Immature natural killer cell (primary cell): ENCODE data around the gene DPYSL4. TPM values are rescaled to one million over a fixed set of nuclear protein-coding genes. Genes with fewer than 3 reads are reported as not detected.

Experiments used
- DNase-seq, 3 donors: peaks; one replicate each; pipeline ENCODE4 v3.0.0; 2022; ENCODE audit warnings: mixed read lengths in 1 of 3
- H3K27ac Mint-ChIP-seq, 6 donors: one replicate each; pipeline ENCODE4 v1.8.0; 2020; ENCODE audit warnings: mixed read lengths in 6 of 6, mild to moderate bottlenecking in 5 of 6, inconsistent platforms in 4 of 6, moderate library complexity in 3 of 6
- H3K27me3 Mint-ChIP-seq, 3 donors: one replicate each; pipeline ENCODE4 v1.8.0; 2020 to 2021; ENCODE audit warnings: low read depth in 3 of 3, mild to moderate bottlenecking in 3 of 3, mixed read lengths in 3 of 3, moderate library complexity in 3 of 3, inconsistent platforms in 1 of 3
- H3K36me3 Mint-ChIP-seq, 3 donors: one replicate each; pipeline ENCODE4 v1.8.0; 2020; ENCODE audit warnings: mixed read lengths in 3 of 3, inconsistent platforms in 2 of 3, mild to moderate bottlenecking in 2 of 3
- H3K4me1 Mint-ChIP-seq, 2 donors: one replicate each; pipeline ENCODE4 v1.8.0; 2020; ENCODE audit warnings: inconsistent platforms in 2 of 2, mild to moderate bottlenecking in 2 of 2, mixed read lengths in 2 of 2, moderate library complexity in 1 of 2
- H3K4me3 Mint-ChIP-seq, 5 donors: one replicate each; pipeline ENCODE4 v1.8.0; 2020; ENCODE audit warnings: mild to moderate bottlenecking in 5 of 5, mixed read lengths in 5 of 5, inconsistent platforms in 3 of 5, moderate library complexity in 3 of 5
- H3K9me3 Mint-ChIP-seq, 6 donors: one replicate each; pipeline ENCODE4 v1.8.0; 2020; ENCODE audit warnings: mild to moderate bottlenecking in 6 of 6, mixed read lengths in 6 of 6, inconsistent platforms in 4 of 6, moderate library complexity in 3 of 6
- polyA plus RNA-seq, 3 donors: library from polyadenylated mRNA; unstranded; fragments of 300-500 nt; fragmentation: Illumina TruSeq; gene quantifications; one replicate each; pipeline ENCODE4 v1.2.3, GENCODE V29; 2021

The DPYSL4 gene
- polyA plus RNA-seq, 3 donors from 2014 or later: not detected

DNA sequence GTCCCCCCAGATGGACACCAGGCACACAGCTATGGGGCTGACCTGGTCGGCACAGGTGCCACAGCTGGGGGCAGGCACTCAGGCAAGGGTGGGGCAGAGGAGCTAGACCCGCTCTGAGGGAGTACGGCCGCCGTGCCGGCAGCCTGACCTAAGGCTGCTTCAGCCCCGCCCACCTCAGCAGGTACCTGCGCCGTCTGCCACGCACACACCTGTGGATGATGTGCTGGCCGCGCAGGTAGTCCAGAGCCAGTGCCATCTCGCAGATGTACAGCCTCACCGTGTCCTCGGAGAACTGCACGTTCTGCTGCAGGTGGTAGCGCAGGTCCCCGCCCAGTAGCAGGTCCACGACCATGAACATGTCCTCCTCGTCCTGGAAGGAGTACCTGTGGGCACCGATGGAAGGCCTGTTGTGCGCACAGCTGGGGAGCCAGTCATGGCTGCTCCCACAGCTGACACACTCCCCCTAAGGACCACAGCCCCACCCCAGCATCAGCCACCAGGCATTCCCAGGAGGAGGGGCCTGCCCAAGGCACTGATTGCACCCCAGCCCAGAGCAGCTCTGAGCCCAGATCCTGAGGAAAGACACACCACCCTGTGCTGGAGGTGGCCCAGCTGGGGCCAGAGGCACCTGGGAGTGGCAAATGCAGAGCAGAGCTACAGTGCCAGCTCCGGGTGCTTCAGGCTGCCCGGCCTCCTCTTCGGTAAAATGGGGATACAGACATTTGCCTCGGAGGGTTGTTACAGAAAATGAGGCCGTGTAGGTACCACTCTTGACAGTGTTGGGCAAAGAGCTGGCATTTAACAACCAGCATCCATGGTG lies 40.0 kb downstream of the DPYSL4 start:
- H3K9me3 Mint-ChIP-seq: no peaks in the 10 kb centered on the region
- H3K4me3 Mint-ChIP-seq: no peak overlapping the region
- DNase-seq: no peak
- H3K36me3 Mint-ChIP-seq: peaks cover 0 to 5% (median 0%) of the 10 kb centered on the region in 3 donors
- peak overlapping the region; percentile 15 to 88 (median 54) for H3K27ac Mint-ChIP-seq
- peaks cover 0 to 10% (median 3%) of the 10 kb centered on the region in 3 donors for H3K27me3 Mint-ChIP-seq
- H3K4me1 Mint-ChIP-seq: peaks cover 26 to 33% of the 10 kb centered on the region in 2 donors

DNA sequence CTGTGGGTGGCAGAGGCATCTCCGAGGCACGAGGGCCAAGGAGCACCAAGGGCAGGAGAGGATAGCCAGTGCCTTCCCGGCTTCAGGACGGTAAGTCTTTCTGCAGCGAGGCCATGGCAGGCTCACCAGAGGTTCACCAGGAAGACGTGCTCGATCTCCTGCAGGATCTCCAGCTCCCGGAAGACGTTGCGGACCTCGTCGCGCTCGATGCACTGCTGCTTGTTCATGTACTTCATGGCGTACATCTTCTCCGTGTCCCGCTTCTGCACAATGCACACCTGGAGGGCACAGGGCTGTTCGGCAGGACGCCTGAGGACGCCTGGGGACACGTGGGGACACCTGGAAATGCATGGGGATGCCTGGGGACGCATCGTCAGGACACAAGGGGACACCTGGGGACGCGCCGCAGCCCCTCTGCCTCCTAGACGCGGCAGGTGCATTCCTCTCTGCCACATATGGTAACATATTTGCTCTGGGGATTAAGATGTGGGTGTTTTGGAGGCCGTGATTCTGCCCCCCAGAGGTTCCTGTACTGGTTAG lies 41.2 kb downstream of the DPYSL4 start:
- DNase-seq: no peak
- H3K27me3 Mint-ChIP-seq: peaks cover 0 to 10% (median 3%) of the 10 kb centered on the region in 3 donors
- H3K4me1 Mint-ChIP-seq: peaks cover 33 to 44% of the 10 kb centered on the region in 2 donors
- H3K4me3 Mint-ChIP-seq: no peak overlapping the region
- H3K9me3 Mint-ChIP-seq: no peaks in the 10 kb centered on the region
- peaks cover 0 to 5% (median 0%) of the 10 kb centered on the region in 3 donors for H3K36me3 Mint-ChIP-seq
- H3K27ac Mint-ChIP-seq: peak overlapping the region in 4 of 6 donors; percentile 35 to 88 (median 68)

DNA sequence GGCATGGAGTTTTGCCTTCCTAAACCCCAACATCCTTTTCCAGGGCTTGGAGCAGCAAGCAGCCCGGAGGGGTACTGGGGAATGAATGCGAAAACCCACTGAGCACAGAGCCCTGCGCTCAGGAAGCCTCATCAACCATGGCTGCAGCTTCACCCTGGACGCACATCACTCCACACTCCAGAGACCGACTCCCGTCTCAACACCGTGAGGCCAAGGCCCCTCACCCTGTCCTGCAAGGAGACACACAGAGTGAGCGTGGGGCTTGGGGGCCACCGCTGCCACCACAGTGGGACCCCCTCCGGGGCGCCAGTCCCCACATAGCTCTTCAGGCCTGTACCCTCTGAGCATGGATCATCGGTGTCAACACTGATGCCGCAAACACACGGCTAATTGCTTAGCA lies 41.9 kb downstream of the DPYSL4 start:
- Mint-ChIP-seq H3K4me3 (peak overlapping the region in 1 of 5 donors; percentile 18), H3K36me3 (peaks cover 0 to 5% (median 0%) of the 10 kb centered on the region in 3 donors), H3K4me1 (peaks cover 33 to 47% of the 10 kb centered on the region in 2 donors), H3K27me3 (peaks cover 0 to 10% (median 3%) of the 10 kb centered on the region in 3 donors), H3K9me3 (no peaks in the 10 kb centered on the region), H3K27ac (peak overlapping the region in 4 of 6 donors; percentile 48 to 77 (median 64))
- DNase-seq: no peak

DNA sequence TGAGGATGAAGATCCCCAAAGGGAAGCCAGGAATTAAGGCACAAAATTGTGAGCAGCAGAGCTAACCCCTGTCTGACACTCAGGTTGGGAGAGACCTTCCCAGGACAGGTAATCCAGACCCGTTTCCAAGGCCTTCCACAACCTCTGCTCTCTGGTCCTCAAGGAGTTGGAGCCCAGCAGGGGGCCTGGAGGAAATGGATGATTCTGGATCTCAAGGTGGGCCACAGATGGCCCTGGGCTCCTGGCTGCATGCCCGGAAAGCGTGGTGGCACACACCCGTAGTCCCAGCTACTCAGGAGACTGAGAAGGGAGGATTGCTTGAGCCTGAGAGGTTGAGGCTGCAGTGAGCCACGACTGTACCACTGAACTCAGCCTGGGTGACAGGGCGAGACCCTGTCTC lies 42.3 kb downstream of the DPYSL4 start:
- H3K36me3 Mint-ChIP-seq: peaks cover 0 to 5% (median 0%) of the 10 kb centered on the region in 3 donors
- H3K9me3 Mint-ChIP-seq: no peaks in the 10 kb centered on the region
- H3K4me3 Mint-ChIP-seq: peak overlapping the region in 4 of 5 donors; percentile 13 to 87 (median 50)
- peaks cover 0 to 10% (median 3%) of the 10 kb centered on the region in 3 donors for H3K27me3 Mint-ChIP-seq
- no peak for DNase-seq
- H3K27ac Mint-ChIP-seq: peak overlapping the region; percentile 3 to 95 (median 74)
- H3K4me1 Mint-ChIP-seq: peaks cover 33 to 47% of the 10 kb centered on the region in 2 donors

DNA sequence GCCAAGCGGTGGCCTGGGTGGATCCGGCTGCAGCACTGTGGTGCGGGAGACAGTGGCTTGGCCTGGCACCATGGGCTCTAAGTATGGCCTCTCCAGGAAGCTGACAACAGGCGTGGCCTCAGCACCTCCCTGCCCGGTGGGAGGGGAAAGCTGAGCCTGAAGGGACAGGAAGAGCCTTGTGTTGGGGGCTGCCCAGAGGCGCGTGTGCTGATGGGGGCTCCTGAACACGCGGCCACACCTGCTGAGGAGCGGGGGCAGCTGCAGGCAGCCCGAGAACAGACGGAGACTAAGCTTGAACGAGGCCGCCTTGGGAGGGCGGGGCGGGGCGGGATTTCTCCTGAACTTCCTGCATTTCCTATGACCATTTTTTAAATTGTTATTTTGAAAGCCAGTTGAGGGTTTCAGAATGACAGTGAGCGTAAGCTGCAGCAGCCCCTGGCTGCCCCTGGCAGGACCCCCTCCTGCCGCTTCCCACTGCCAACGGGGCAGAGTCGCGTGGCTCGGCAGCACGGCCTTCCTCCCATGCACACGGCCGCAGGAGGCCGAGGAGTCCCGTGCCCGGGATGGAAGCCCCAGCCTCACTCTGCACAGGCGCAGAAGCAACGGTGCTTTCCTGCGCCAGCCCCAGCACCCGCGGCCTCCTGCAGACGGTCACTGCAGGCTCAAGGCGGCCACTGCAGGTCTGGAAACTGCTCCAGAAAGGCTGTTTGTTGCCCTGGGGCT lies 43.2 kb downstream of the DPYSL4 start:
- H3K27ac Mint-ChIP-seq: peak overlapping the region; percentile 90 to 95 (median 94)
- peaks cover 33 to 47% of the 10 kb centered on the region in 2 donors for H3K4me1 Mint-ChIP-seq
- H3K36me3 Mint-ChIP-seq: peaks cover 0 to 5% (median 0%) of the 10 kb centered on the region in 3 donors
- no peaks in the 10 kb centered on the region for H3K9me3 Mint-ChIP-seq
- peaks cover 0 to 10% (median 3%) of the 10 kb centered on the region in 3 donors for H3K27me3 Mint-ChIP-seq
- DNase-seq: peak; percentile 39 to 44 (median 42)
- H3K4me3 Mint-ChIP-seq: peak overlapping the region; percentile 87 to 95 (median 92)

DNA sequence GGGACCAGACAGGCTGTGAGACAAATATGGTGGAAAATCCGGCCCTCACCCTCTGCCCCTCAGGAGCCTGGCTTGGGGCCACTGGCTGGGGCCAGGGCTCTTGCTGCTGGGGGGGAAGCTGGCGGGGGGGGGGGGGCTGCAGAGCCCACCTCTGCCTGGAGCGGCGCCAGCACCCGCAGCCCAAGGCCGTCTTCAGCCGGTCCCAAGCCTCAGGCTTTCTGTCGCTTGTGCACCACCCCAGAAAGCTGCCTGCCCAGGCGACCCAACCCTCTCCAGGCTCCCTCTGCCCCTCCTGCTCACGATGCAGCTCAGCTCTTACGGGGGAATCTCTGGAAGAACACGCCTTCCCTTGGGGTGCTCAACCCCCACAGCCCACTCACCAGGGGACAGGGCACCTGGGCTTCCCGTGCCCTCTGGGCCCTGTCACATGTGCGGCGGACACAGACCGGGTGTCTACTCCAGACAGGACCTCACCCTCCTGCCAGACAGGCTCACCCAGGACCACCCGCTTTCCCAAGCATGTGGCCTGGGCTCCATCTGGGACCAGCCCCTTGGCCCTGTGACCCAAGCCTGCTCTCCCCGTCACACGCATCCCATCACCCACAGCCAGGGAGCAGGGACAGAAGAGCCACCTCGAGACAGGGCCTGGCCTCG lies 43.9 kb downstream of the DPYSL4 start:
- no peak for DNase-seq
- peak overlapping the region; percentile 26 to 95 (median 79) for H3K27ac Mint-ChIP-seq
- peaks cover 0 to 10% (median 3%) of the 10 kb centered on the region in 3 donors for H3K27me3 Mint-ChIP-seq
- peaks cover 0 to 5% (median 0%) of the 10 kb centered on the region in 3 donors for H3K36me3 Mint-ChIP-seq
- H3K4me1 Mint-ChIP-seq: peaks cover 33 to 47% of the 10 kb centered on the region in 2 donors
- H3K9me3 Mint-ChIP-seq: no peaks in the 10 kb centered on the region
- peak overlapping the region; percentile 51 to 95 (median 90) for H3K4me3 Mint-ChIP-seq

- Mint-ChIP-seq H3K9me3 (no peaks in the 10 kb centered on the region), H3K4me1 (peaks cover 33 to 47% of the 10 kb centered on the region in 2 donors), H3K27ac (peak overlapping the region in 3 of 6 donors; percentile 8 to 76 (median 55)), H3K4me3 (peak overlapping the region; percentile 5 to 67 (median 51)), H3K36me3 (peaks cover 0 to 5% (median 0%) of the 10 kb centered on the region in 3 donors), H3K27me3 (peaks cover 0 to 10% (median 3%) of the 10 kb centered on the region in 3 donors)
- DNase-seq: no peak
Measured at GRCh38 chr10:132231656-132232022, 44.9 kb downstream of the DPYSL4 start.

DNA sequence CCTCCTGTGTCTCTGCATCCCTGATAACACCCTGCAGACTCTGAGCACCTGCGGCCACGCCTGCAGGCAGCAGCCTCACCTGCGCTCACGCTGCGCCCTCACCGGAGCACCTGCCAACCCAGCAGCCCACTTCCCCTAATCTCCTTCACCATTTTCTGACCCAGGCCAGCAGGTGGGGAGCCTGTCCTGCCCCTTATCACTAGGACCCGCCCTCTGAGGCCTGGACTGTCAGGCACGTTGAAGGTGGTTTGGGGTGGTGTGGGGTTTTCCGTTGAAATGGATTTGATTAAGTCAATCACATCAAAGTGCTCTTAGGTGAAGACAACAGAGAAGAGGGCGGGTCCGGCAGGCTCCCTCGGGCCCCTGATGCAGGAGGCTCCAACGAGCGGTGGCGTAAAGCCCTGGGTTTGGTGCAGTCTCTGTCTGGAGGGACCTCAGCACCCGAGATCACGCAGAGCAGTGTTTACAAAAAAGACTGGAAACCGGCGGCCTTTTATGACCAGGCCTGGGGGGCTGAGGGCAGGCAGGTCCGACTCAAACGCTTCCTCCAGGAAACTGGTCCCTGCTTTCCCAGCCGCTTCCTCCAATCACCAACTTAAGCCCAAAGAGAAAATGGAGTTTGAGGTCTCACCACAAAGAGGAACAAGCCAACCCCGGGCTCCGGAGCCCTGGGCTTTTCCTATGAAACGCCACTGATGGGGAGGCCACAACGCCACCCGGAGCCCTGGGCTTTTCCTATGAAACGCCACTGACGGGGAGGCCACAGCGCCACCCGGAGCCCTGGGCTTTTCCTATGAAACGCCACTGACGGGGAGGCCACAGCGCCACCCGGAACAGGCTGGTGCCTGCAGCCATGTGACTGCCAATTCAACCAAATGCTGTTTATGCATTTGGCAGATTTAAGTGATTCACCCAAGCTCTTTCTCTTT lies 45.5 kb downstream of the DPYSL4 start:
- H3K4me1 Mint-ChIP-seq: peaks cover 31 to 46% of the 10 kb centered on the region in 2 donors

DNA sequence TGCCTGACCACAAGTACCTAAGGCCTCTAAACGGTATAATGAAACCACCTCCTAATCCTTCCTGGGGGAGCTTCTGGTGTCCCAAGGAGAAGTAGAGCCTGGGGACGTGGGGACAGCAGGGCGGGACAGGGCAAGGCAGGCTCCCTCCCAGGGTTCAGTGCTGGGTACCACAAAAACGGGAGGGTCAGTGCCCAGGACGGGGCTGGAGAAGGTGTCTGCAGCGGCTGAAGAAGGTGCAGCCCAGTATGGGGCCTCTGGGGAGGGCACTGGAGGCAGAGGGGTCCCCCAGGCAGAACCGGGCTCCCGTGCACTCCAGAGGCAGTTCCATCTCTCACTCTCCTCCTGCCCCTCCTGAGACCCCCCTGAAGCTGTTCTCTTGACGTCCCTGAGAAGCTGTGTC lies 46.2 kb downstream of the DPYSL4 start:
- no peak overlapping the region for H3K27ac Mint-ChIP-seq

More for the DNA sequence above, 45.5 kb downstream of the DPYSL4 start:
- peak in 1 of 3 donors; percentile 23 for DNase-seq
- peaks cover 0 to 4% (median 1%) of the 10 kb centered on the region in 3 donors for H3K27me3 Mint-ChIP-seq
- H3K4me3 Mint-ChIP-seq: peak overlapping the region in 3 of 5 donors; percentile 51 to 67 (median 61)
- H3K36me3 Mint-ChIP-seq: peaks cover 0 to 3% (median 0%) of the 10 kb centered on the region in 3 donors
- peak overlapping the region in 3 of 6 donors; percentile 55 to 76 (median 62) for H3K27ac Mint-ChIP-seq
- H3K9me3 Mint-ChIP-seq: no peaks in the 10 kb centered on the region

GRCh38 chr10:132233501-132234085 lies 46.8 kb downstream of the DPYSL4 start:
- Mint-ChIP-seq H3K27me3 (peaks cover 0 to 2% (median 2%) of the 10 kb centered on the region in 3 donors), H3K4me1 (peaks cover 26 to 41% of the 10 kb centered on the region in 2 donors), H3K36me3 (no peaks in the 10 kb centered on the region), H3K27ac (no peak overlapping the region), H3K4me3 (no peak overlapping the region), H3K9me3 (no peaks in the 10 kb centered on the region)
- DNase-seq: no peak

More for the DNA sequence above, 46.2 kb downstream of the DPYSL4 start:
- H3K4me1 Mint-ChIP-seq: peaks cover 26 to 41% of the 10 kb centered on the region in 2 donors
- DNase-seq: no peak
- H3K4me3 Mint-ChIP-seq: peak overlapping the region in 2 of 5 donors; percentile 51 to 67
- peaks cover 0 to 2% (median under 1%) of the 10 kb centered on the region in 3 donors for H3K27me3 Mint-ChIP-seq
- no peaks in the 10 kb centered on the region for H3K36me3 Mint-ChIP-seq
- H3K9me3 Mint-ChIP-seq: no peaks in the 10 kb centered on the region

GRCh38 chr10:132234860-132235259 lies 48.1 kb downstream of the DPYSL4 start:
- H3K4me3 Mint-ChIP-seq: no peak overlapping the region
- H3K27ac Mint-ChIP-seq: no peak overlapping the region

DNA sequence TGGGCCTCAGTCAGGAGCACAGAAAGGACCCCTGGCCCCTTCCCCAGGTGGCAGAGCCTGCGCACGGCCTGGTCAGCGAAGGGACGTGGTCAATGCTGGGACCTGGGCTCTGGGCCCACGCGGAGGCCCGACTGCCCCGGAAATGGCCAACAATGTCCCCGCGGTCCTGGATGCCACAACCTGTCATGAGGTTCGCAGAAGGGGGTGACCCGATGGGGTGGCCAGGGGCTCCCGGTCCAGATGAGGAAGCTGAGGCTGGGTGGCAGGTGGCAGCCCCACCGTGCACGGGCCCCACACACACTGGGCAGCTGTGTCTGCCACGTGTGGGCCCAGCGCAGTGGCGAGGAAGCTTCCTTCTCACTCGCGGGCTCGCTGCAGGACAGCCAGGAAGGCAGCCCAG lies 49.4 kb downstream of the DPYSL4 start:
- no peak for DNase-seq
- H3K36me3 Mint-ChIP-seq: peaks cover 0 to 1% (median 0%) of the 10 kb centered on the region in 3 donors
- peaks cover 0 to 3% (median 0%) of the 10 kb centered on the region in 3 donors for H3K27me3 Mint-ChIP-seq
- H3K4me3 Mint-ChIP-seq: no peak overlapping the region
- H3K27ac Mint-ChIP-seq: no peak overlapping the region
- H3K9me3 Mint-ChIP-seq: no peaks in the 10 kb centered on the region
- peaks cover 13 to 22% of the 10 kb centered on the region in 2 donors for H3K4me1 Mint-ChIP-seq

More at GRCh38 chr10:132234860-132235259, 48.1 kb downstream of the DPYSL4 start:
- Mint-ChIP-seq H3K4me1 (peaks cover 16 to 30% of the 10 kb centered on the region in 2 donors), H3K27me3 (peaks cover 0 to 2% (median under 1%) of the 10 kb centered on the region in 3 donors), H3K36me3 (no peaks in the 10 kb centered on the region), H3K9me3 (no peaks in the 10 kb centered on the region)
- no peak for DNase-seq
